Parathyroid adenoma (tissue), 2 donors: ENCODE results near the gene TMEM120B.
A peak's percentile ranks its signal among the peaks of the same experiment; 100 is the strongest.
"Not testable (repeated sequence)": the region's sequence is repeated elsewhere in the genome, so short reads cannot be mapped to it uniquely, and the experiment has no call there.

ENCODE experiments used
- H2AFZ ChIP-seq: fragments of 300-600 bp; sonication (generic); one replicate; pipeline ENCODE4 v1.7.0; 2017; ENCODE audit warnings: antibody characterized with exemption, mild to moderate bottlenecking
- H3K27ac ChIP-seq: fragments of 300-600 bp; sonication (generic); one replicate; pipeline ENCODE4 v1.7.0; 2017
- H3K27me3 ChIP-seq: fragments of 300-600 bp; sonication (generic); one replicate; pipeline ENCODE4 v1.7.0; 2017; ENCODE audit warnings: low read length; ENCODE audit not compliant: control insufficient read depth, insufficient read depth
- H3K36me3 ChIP-seq: fragments of 300-600 bp; sonication (generic); one replicate; pipeline ENCODE4 v1.7.0; 2017; ENCODE audit warnings: low read length; ENCODE audit not compliant: control insufficient read depth, insufficient read depth
- H3K4me1 ChIP-seq: fragments of 300-600 bp; sonication (generic); one replicate; pipeline ENCODE4 v1.7.0; 2017; ENCODE audit warnings: control low read depth
- H3K4me2 ChIP-seq: fragments of 300-600 bp; sonication (generic); one replicate; pipeline ENCODE4 v1.7.0; 2017; ENCODE audit warnings: low read length
- H3K4me3 ChIP-seq: fragments of 300-600 bp; sonication (generic); one replicate; pipeline ENCODE4 v1.7.0; 2017; ENCODE audit warnings: low read depth, low read length
- H3K79me2 ChIP-seq: fragments of 300-600 bp; sonication (generic); one replicate; pipeline ENCODE4 v1.7.0; 2017; ENCODE audit warnings: control low read depth
- H3K9ac ChIP-seq: fragments of 300-600 bp; sonication (generic); one replicate; pipeline ENCODE4 v1.7.0; 2017; ENCODE audit warnings: mild to moderate bottlenecking
- H3K9me3 ChIP-seq: fragments of 300-600 bp; sonication (generic); one replicate; pipeline ENCODE4 v1.7.0; 2017; ENCODE audit warnings: low read length; ENCODE audit not compliant: control insufficient read depth
- TF ChIP-seq, protein P1 (sequence below): fragments of 300-600 bp; sonication (generic); IDR thresholded peaks from one replicate; pipeline ENCODE4 v1.7.0; 2017; ENCODE audit warnings: antibody characterized with exemption, mild to moderate bottlenecking
- donor health status: primary hyperparathyroidism.

The TMEM120B gene

DNA sequence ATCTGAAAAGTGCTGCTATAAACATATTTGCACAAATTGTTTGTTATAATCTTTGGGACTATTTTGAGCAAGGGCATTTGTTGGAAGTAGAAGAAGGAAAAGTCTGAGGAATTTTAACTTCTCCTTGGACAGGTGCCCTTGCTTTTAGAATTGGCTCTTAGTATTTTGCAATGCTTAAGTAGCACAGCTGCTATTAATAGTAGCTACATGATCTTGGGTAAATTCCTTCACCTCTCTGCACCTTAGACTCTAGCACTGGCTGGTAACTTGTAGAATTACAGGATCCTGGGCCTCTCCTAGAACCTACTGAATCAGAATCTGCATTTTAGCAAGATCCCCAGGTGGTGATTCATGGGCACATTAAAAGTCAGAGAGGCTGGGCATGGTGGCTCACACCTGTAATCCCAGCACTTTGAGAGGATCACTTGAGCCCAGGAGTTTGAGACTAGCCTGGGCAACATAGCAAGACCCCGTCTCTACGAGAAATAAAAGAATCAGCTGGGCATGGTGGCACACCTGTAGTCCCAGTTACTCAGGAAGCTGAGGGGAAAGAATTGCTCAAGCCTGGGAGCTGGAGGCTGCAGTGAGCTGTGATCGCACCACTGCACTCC is 10.8 kb upstream of the TMEM120B start:
- Histone ChIP-seq H3K4me2 (peak overlapping the region; percentile 61), H3K4me3 (no peak overlapping the region), H3K4me1 (no peaks in the 10 kb centered on the region), H3K27me3 (no peaks in the 10 kb centered on the region), H3K9me3 (no peaks in the 10 kb centered on the region), H3K9ac (no peak overlapping the region), H3K36me3 (no peaks in the 10 kb centered on the region), H3K79me2 (no peaks in the 10 kb centered on the region), H2AFZ (no peak overlapping the region), H3K27ac (peak overlapping the region; percentile 15)
- TF ChIP-seq, protein P1, sequence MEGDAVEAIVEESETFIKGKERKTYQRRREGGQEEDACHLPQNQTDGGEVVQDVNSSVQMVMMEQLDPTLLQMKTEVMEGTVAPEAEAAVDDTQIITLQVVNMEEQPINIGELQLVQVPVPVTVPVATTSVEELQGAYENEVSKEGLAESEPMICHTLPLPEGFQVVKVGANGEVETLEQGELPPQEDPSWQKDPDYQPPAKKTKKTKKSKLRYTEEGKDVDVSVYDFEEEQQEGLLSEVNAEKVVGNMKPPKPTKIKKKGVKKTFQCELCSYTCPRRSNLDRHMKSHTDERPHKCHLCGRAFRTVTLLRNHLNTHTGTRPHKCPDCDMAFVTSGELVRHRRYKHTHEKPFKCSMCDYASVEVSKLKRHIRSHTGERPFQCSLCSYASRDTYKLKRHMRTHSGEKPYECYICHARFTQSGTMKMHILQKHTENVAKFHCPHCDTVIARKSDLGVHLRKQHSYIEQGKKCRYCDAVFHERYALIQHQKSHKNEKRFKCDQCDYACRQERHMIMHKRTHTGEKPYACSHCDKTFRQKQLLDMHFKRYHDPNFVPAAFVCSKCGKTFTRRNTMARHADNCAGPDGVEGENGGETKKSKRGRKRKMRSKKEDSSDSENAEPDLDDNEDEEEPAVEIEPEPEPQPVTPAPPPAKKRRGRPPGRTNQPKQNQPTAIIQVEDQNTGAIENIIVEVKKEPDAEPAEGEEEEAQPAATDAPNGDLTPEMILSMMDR = no peak

DNA sequence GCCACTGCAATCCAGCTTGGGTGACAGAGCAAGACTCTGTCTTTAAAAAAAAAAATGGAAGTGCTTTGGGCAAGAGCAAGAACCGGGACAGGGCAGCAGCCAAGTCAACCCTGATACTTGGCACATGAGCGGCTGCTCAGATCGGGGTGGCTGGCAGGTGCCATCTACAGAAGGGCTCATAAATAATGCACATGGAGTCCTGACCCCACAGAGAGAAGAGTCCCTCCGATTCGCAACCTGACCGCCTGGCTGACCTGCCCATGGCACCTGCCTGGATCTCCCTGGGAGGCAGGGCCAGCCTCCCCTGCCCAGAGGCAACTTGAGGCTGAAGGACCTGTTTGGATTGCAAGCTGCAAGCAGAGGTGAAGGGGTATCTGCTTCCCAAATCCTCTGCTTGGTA is 9.6 kb upstream of the TMEM120B start:
- H3K79me2 ChIP-seq = no peaks in the 10 kb centered on the region
- no peak overlapping the region for H3K4me3 ChIP-seq
- H3K9ac ChIP-seq = no peak overlapping the region
- H2AFZ ChIP-seq = no peak overlapping the region
- no peaks in the 10 kb centered on the region for H3K4me1 ChIP-seq
- TF ChIP-seq, protein P1 = no peak
- H3K9me3 ChIP-seq = no peaks in the 10 kb centered on the region
- H3K27ac ChIP-seq = no peak overlapping the region
- H3K36me3 ChIP-seq = no peaks in the 10 kb centered on the region
- H3K4me2 ChIP-seq = no peak overlapping the region
- H3K27me3 ChIP-seq = no peaks in the 10 kb centered on the region

DNA sequence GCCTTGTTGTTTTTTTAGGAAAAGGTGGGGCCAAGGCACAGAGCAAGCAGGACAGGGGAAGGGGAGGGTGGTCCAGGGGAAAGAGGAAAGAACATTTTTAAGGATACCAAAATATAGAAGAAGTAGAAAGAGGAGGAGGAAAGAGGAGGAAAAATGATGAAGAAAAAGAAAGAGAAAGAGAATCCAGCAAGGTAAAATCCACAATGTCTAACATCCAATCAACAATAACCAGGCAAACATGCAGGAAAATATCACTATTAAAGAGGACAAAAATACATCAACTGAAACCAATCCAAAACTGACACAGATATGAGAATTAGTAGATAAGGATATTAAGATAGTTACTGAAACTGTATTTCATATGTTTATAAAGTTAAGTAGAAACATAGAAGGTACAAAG is 7.0 kb upstream of the TMEM120B start:
- Histone ChIP-seq H3K36me3 (no peaks in the 10 kb centered on the region), H3K27me3 (no peaks in the 10 kb centered on the region), H3K9ac (no peak overlapping the region), H3K4me1 (no peaks in the 10 kb centered on the region), H3K27ac (no peak overlapping the region), H3K4me3 (no peak overlapping the region), H3K9me3 (no peaks in the 10 kb centered on the region), H3K79me2 (no peaks in the 10 kb centered on the region), H2AFZ (no peak overlapping the region), H3K4me2 (no peak overlapping the region)
- TF ChIP-seq, protein P1 = no peak

DNA sequence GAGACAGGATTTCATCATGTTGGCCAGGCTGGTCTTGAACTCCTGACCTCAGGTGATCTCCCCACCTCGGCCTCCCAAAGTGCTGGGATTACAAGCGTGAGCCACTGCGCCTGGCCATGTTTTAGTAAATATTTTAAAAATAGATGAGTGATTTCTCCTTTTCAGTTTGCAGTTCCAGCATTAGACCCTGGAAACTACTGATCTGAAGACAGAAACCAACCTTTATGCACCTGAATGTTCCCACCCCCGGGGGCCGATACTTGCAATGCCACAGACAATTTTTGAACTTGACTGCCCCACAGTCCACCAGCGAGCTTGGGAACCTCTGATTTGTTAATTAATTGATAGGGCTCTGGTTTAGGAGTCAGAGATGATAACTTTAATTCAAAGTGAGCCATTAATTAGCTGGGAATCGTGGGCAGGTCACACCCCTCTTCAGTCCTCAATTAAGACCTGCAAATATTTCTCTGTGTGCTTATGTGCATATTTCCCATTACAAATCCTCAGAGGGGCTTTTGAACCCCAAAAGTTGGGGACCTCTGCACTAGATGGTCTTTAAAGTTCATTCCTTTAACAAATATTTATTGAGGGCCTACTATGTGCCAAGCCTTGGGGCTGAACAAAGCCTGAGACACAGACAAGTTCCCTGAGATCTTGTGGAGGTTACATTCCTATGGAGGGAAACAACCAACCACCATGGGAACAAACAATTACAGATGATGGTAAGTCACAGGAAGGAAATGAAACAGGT is 4.1 kb upstream of the TMEM120B start:
- no peak overlapping the region for H3K4me2 ChIP-seq
- H3K36me3 ChIP-seq = no peaks in the 10 kb centered on the region
- no peaks in the 10 kb centered on the region for H3K27me3 ChIP-seq
- peaks cover 7% of the 10 kb centered on the region for H3K4me1 ChIP-seq
- no peak overlapping the region for H3K9ac ChIP-seq
- H3K79me2 ChIP-seq = peaks cover 5% of the 10 kb centered on the region
- H2AFZ ChIP-seq = no peak overlapping the region
- no peaks in the 10 kb centered on the region for H3K9me3 ChIP-seq
- no peak overlapping the region for H3K4me3 ChIP-seq
- TF ChIP-seq, protein P1 = no peak
- no peak overlapping the region for H3K27ac ChIP-seq

DNA sequence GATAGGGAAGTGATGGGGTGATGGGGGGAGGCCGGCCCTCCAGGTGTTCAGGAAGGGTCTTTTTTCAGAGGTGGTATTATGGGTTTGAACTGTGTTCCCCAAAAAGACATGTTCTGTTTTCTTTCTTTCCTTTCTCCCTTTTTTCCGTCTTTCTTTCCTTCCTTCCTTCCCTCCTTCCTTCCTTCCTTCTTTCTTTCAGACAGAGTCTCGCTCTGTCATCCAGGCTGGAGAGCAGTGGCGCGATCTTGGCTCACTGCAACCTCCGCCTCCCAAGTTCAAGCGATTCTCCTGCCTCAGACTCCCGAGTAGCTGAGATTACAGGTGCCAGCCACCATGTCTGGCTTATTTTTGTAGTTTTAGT is 3.5 kb upstream of the TMEM120B start:
- not testable (repeated sequence) for H3K27ac ChIP-seq, H3K9me3 ChIP-seq, H3K36me3 ChIP-seq, H3K4me3 ChIP-seq, H3K27me3 ChIP-seq, H3K4me2 ChIP-seq, H3K9ac ChIP-seq, H3K79me2 ChIP-seq, H2AFZ ChIP-seq
- H3K4me1 ChIP-seq = peaks cover 11% of the 10 kb centered on the region
